Measurements from ENCODE around the gene TNFRSF21.

DNA sequence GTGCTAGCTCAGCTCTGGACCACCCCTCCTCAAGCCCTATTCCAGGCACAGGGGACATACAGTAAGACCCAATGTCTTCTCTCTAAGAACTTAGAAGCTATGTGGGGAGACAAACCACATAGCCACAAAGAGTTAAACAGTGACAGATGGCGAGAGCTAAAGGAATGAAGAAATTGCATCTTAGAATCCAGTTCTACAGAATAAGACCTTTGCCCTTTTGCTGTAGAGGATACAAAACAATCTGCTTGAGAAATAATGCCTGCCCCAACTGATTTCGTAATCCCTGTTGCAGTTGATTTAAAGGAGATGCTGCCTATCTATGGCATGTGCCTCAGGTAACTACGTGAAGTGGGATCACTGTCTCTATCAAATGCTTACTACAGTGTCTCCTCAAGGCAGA lies 31.2 kb downstream of the TNFRSF21 start:
- TF ChIP-seq CTCF (IDR thresholded peaks at IDR 0.05) (no peak), POLR2A (IDR thresholded peaks at IDR 0.05) (no peak)
